ENCODE results near the gene AMDHD1. TPM values are rescaled to one million over a fixed set of nuclear protein-coding genes. Genes with fewer than 3 reads are reported as not detected.

AMDHD1 gene
- polyA plus RNA-seq, 3 donors, result 0.67 to 1.2 (median 1.2) TPM

DNA sequence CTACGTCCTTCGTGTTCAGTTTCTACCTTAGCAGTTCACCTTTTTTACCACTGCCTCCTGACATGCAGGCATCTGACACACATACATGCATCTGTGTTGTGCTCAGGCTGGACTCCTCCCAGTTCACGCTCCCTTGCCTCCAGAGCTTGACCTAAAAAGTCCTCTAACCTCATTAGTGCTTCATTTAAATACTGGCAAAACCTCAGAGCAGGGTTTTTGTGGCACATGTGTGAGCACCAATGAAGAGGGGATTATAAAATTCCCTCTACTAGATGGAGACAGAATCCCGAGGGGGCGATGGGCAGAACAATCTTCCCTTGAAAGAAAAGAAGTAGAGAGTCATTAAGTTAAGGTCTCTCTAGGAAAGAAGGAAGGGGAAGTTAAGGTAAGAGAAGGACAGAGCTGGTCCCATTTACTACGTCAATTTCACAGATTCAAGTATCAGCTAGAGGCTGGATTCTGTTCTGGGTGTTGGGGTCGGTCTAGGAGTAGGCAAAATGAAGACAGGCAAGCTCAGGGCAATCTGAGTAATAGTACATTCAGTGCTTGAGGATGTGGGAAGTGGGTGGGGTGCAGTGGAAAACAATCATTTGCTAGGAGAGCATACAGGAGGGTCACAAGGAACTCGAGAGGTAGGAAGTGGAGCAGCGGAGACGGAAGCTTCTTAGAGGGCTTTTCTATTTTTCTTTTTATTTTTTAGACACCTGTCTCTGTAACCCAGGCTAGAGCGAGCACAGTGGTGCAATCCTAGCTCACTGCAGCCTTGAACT is 45.6 kb downstream of the AMDHD1 start:
- H3K27ac ChIP-seq (ENCODE audit: low read depth, low read length), result no peak overlapping the region
- 75 to 83% (median 80%) methylated on average over 11 of the region's 11 CpGs for WGBS, 3 donors

GRCh38 chr12:95989504-95990123 is 46.5 kb downstream of the AMDHD1 start:
- no peak overlapping the region for H3K27ac ChIP-seq (ENCODE audit: low read depth, low read length)
- WGBS, 3 donors, result 40 to 65% (median 40%) methylated on average over 4 of the region's 4 CpGs

GRCh38 chr12:95990136-95990535 is 47.0 kb downstream of the AMDHD1 start:
- WGBS, 3 donors, result 84 to 86% (median 86%) methylated on average over 7 of the region's 7 CpGs
- no peak overlapping the region for H3K27ac ChIP-seq (ENCODE audit: low read depth, low read length)

DNA sequence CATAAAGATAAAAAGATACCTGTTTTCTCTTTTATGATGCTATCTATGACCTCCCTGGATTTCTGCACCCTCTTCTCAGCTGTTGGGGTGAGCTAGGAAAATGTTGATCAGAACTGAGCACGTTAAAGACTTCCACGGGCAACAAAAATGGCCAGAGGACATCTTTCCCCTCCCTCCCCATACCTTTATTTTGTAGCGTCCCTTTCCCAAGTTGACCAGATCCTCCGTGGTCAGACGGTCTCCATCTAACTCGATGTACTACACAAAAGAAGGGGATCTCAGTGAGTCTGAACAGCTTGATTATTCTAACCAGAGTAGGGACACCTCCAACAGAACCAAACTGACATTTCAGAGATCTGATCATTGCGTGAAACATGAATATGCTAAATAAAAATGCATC is 50.8 kb downstream of the AMDHD1 start:
- no peak overlapping the region for H3K27ac ChIP-seq (ENCODE audit: low read depth, low read length)
- WGBS, 3 donors, result 88 to 95% (median 94%) methylated on average over 7 of the region's 7 CpGs

DNA sequence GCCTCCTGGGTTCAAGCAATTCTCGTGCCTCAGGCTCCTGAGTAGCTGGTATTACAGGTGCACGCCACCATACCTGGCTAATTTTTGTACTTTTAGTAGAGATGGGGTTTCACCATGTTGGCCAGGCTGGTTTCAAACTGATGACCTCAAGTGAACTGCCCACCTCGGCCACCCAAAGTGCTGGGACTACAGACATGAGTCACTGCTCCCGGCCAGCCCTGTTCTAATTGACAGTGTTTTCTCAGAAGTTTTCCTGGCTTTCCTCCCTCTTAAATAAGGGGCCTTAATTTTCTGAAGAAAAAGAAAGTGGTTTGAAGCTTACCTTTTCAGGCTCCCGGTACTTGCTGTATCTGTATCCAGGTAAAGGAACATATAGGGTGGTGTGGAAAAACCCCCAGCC is 51.3 kb downstream of the AMDHD1 start:
- WGBS, 3 donors, result 89 to 91% (median 90%) methylated on average over 5 of the region's 5 CpGs
- no peak overlapping the region for H3K27ac ChIP-seq (ENCODE audit: low read depth, low read length)

DNA sequence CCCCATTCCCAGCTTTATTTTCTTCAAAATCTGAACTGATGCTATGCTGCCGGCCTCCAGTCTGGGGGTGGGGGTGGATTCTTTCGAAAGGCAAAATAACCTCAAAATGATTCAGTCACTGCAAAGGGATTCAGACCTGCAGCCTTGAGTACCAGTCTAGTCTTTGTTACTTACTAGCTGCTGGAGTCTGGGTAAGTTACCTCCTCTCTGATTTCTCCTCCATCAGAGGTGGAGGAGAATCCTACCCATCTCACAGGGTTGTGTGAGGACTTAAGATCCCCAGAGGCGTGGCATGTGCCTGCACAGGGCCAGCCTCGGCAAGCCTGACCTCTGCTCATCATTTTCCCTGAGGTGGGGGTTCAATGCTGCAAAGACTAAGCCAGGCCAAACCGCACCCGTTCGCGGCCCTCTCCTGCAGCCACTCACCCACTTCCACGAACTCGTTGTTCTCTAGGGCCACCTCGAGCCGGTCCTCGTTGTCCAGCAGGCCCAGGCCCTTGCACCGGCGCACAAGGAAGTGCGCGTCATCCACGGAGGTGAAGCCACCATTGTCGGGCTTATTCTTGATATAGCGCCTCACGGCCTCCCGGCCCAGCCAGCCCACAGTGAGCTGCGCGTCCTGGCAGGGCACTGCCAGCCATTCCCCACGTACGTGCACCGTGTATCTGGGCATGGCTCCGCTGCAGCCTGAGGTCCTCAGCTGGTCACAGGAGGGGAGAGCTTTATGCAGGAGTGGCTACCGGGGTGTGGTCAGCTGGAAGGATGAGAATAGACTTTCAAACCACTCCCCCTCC is 52.3 kb downstream of the AMDHD1 start:
- H3K27ac ChIP-seq (ENCODE audit: low read depth, low read length), result no peak overlapping the region
- 81 to 94% (median 81%) methylated on average over 29 of the region's 29 CpGs for WGBS, 3 donors

DNA sequence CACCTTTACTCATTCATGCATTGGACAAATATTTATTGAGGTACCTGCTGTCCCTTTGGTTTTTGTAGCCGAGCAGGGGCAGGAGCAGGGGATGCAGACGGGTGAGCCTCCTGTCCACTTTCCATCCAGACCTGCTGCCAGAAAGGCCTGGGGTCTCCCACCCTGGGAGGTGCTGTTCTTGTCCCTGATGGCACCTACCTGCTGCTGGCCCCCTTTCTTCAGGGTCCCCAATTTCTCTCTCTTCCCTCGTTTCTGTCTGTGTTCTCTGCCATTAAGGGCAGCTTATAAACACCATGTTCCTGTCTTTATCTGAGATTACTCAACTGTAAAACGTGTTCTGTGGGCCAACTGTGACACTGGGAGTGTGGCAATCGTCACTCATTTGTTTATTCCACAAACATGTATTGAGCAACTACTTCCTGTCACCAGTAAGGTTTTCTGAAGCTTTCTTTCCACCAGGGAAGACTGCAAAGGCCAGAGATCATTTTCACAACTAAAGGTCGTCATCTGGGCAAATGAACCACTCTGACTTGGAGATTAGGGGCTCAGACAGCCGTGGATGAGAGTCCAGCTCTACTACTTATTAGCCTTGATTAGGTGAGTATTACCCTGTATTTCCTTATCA is 53.0 kb downstream of the AMDHD1 start, which contains the start of gene HAL:
HAL (minus strand) TSS at position 311 of the 625 bp plus-strand sequence. CDS start 434 bp downstream, outside the sequence.
- H3K27ac ChIP-seq (ENCODE audit: low read depth, low read length), result no peak within 1 kb of the TSS
- WGBS, 3 donors, result 41 to 56% (median 44%) methylated on average over 7 of the region's 7 CpGs

DNA sequence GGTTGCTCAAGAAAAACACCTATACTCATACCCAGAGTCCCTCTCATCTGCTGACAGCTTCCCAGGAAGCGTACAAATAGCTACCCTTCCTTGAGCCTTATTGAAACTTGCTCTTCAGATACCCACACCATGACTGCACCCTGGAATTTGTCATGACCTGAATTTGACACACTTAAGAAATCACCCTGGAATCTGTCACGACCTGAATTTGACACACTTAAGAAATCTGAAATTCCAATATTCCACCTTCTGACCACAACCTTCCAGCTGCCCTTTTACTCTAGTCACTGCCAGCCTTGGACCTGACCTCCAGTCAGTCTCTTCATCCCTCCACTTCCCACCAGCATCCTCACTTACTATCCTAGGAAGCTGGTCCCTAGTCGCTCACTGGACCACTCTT is 54.1 kb downstream of the AMDHD1 start:
- WGBS, 3 donors, result 80 to 92% (median 88%) methylated on average over 3 of the region's 3 CpGs

GRCh38 chr12:95997911-95998510 is 54.9 kb downstream of the AMDHD1 start:
- H3K27ac ChIP-seq (ENCODE audit: low read depth, low read length), result no peak overlapping the region
- WGBS, 3 donors, result 66 to 76% (median 72%) methylated on average over 5 of the region's 5 CpGs

More for the DNA sequence above, 54.1 kb downstream of the AMDHD1 start:
- no peak overlapping the region for H3K27ac ChIP-seq (ENCODE audit: low read depth, low read length)

GRCh38 chr12:95998611-95999286 is 55.6 kb downstream of the AMDHD1 start:
- 23 to 31% (median 24%) methylated on average over 7 of the region's 7 CpGs for WGBS, 3 donors
- no peak overlapping the region for H3K27ac ChIP-seq (ENCODE audit: low read depth, low read length)

DNA sequence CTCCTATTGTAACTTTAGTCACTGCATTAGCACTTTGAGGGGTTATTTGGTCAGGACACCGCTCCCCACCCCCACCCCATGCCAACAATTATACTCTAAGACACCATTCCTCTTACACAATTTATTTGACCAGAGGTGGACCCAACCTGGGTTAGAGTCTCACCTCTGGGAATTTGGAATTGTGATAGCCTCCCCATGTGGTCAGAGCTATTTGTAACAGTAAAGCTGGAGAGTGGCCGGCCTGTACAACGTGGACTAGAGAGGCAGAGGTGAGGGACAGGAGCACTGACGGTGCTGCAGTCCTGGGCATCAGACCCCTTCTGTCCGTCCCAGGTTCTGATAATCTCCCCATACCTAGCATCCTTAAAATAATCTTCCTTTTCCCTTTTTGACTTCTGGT is 56.4 kb downstream of the AMDHD1 start:
- no peak overlapping the region for H3K27ac ChIP-seq (ENCODE audit: low read depth, low read length)
- 78 to 89% (median 81%) methylated on average over 5 of the region's 5 CpGs for WGBS, 3 donors

GRCh38 chr12:96000858-96001257 is 57.7 kb downstream of the AMDHD1 start:
- 91 to 96% (median 92%) methylated on average over 5 of the region's 5 CpGs for WGBS, 3 donors
- no peak overlapping the region for H3K27ac ChIP-seq (ENCODE audit: low read depth, low read length)

DNA sequence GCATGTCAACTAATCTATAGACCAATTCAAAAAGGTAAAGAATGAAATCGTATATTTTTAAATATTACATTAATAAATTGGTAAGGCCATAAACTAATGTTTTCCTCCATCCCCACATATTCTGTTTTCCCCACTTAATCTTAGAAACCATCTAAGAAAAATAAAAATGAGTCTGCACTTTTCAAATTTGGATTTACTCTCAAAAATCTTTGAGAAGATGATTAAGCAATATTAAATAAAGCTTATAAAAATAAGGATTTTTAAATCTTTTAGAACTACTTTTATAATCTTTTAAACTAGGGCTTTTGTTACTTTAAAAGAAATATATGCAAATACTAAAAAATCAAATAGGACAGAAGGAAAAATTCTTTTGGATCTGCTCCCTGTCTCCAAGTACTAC is 63.6 kb downstream of the AMDHD1 start:
- no peak overlapping the region for H3K27ac ChIP-seq (ENCODE audit: low read depth, low read length)
- 85 to 100% (median 95%) methylated on average over 1 of the region's 1 CpG for WGBS, 3 donors

GRCh38 chr12:96007729-96008128 is 64.6 kb downstream of the AMDHD1 start:
- no peak overlapping the region for H3K27ac ChIP-seq (ENCODE audit: low read depth, low read length)
- WGBS, 3 donors, result 22 to 74% (median 61%) methylated on average over 1 of the region's 1 CpG

DNA sequence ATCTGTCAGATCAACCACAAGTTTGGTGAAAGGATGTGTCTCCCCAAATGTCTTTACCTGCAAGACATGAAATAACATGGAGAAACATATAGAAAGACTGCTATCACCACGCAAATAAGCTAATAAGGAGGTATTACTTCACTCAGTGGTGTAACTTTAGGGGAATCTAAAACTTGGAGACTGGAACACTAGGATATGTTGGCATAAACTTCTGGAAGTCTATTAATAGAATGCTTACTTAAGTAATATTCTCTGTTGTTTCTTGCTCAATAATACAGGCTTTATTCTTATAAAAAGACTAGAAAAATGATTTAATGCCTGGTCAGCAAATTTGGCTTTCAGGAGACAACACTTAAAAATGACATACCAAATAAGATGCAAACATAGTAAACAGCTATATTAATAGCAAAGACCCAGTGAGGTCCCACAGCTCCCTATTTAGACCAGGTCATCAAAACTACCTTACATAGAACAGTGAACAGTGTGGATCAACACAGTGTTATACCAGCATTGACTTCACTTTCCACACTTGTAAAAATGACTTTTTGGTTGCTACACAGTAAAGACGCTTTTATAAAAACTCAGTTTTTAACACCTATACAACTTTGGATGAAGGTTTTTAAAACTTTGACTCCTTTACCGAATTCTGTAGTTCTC is 71.9 kb downstream of the AMDHD1 start:
- no peak overlapping the region for H3K27ac ChIP-seq (ENCODE audit: low read depth, low read length)
- 85 to 86% (median 85%) methylated on average over 3 of the region's 3 CpGs for WGBS, 3 donors

- no peak overlapping the region for H3K27ac ChIP-seq (ENCODE audit: low read depth, low read length)
- WGBS, 3 donors, result 71 to 81% (median 77%) methylated on average over 5 of the region's 5 CpGs
Measured at GRCh38 chr12:96015672-96016071, 72.5 kb downstream of the AMDHD1 start.

All from adipose tissue (tissue), 3 donors.